ENCODE data around the gene ITPRIPL1. TPM values are rescaled to one million over a fixed set of nuclear protein-coding genes. Genes with fewer than 3 reads are reported as not detected.

ITPRIPL1 gene
- total RNA-seq, 4 donors from 2014 or later: 0.27 to 1.0 (median 0.89) TPM; not detected in 1

GRCh38 chr2:96320728-96321622 lies 4.1 kb upstream of the ITPRIPL1 start:
- Histone ChIP-seq H3K36me3 (no peaks in the 10 kb centered on the region), H3K4me3 (peak overlapping the region; percentile 32 to 60), H3K9me3 (no peaks in the 10 kb centered on the region), H3K4me1 (peaks cover 0 to 33% (median 2%) of the 10 kb centered on the region in 3 donors), H3K27me3 (peaks cover 95% of the 10 kb centered on the region), H3K27ac (peak overlapping the region in 3 of 4 donors; percentile 27 to 67 (median 51))
- WGBS, 2 donors (ENCODE audit: low coverage in 1 of 2): 10 to 23% methylated on average over 7 to 18 of the region's 41 CpGs
- TF ChIP-seq EP300 (IDR thresholded peaks at IDR 0.05) (no peak), CTCF (IDR thresholded peaks at IDR 0.05) (no peak), POLR2AphosphoS5 (IDR thresholded peaks at IDR 0.05) (no peak), POLR2A (IDR thresholded peaks at IDR 0.05) (no peak)
- peak; percentile 47 for ATAC-seq

- no peak for TF ChIP-seq POLR2A (IDR thresholded peaks at IDR 0.05)
- no peak for TF ChIP-seq CTCF (IDR thresholded peaks at IDR 0.05)
- TF ChIP-seq POLR2AphosphoS5 (IDR thresholded peaks at IDR 0.05): no peak
- H3K4me3 ChIP-seq: no peak overlapping the region
- 87 to 100% methylated on average over 1 of the region's 1 CpG for WGBS, 2 donors (ENCODE audit: low coverage in 1 of 2)
- H3K4me1 ChIP-seq: peaks cover 0 to 34% (median 2%) of the 10 kb centered on the region in 3 donors
- no peaks in the 10 kb centered on the region for H3K36me3 ChIP-seq
- peaks cover 85% of the 10 kb centered on the region for H3K27me3 ChIP-seq
- no peak overlapping the region for H3K27ac ChIP-seq
- no peak for ATAC-seq
- H3K9me3 ChIP-seq: no peaks in the 10 kb centered on the region
Measured at GRCh38 chr2:96323849-96324248, 1.3 kb upstream of the ITPRIPL1 start.

- H3K27ac ChIP-seq: peak overlapping the region in 2 of 4 donors; percentile 35 to 65
- no peaks in the 10 kb centered on the region for H3K36me3 ChIP-seq
- peaks cover 0 to 34% (median 2%) of the 10 kb centered on the region in 3 donors for H3K4me1 ChIP-seq
- TF ChIP-seq POLR2AphosphoS5 (IDR thresholded peaks at IDR 0.05) (no peak), EP300 (IDR thresholded peaks at IDR 0.05) (no peak), POLR2A (IDR thresholded peaks at IDR 0.05) (no peak)
- H3K27me3 ChIP-seq: peaks cover 77% of the 10 kb centered on the region
- 30 to 43% methylated on average over 2 of the region's 6 CpGs for WGBS, 2 donors (ENCODE audit: low coverage in 1 of 2)
- H3K4me3 ChIP-seq: peak overlapping the region in 1 of 2 donors; percentile 57
- H3K9me3 ChIP-seq: no peaks in the 10 kb centered on the region
- ATAC-seq: no peak
Measured at GRCh38 chr2:96324721-96325040, 436 bp upstream of the ITPRIPL1 start.

- Histone ChIP-seq H3K27me3 (peaks cover 65% of the 10 kb centered on the region), H3K9me3 (no peaks in the 10 kb centered on the region), H3K36me3 (no peaks in the 10 kb centered on the region), H3K4me3 (peak overlapping the region in 1 of 2 donors; percentile 57), H3K4me1 (peaks cover 0 to 31% (median 2%) of the 10 kb centered on the region in 3 donors), H3K27ac (peak overlapping the region in 2 of 4 donors; percentile 12 to 65)
- TF ChIP-seq POLR2A (IDR thresholded peaks at IDR 0.05) (no peak), POLR2AphosphoS5 (IDR thresholded peaks at IDR 0.05) (no peak), EP300 (IDR thresholded peaks at IDR 0.05) (no peak), CTCF (IDR thresholded peaks at IDR 0.05) (no peak)
- ATAC-seq: no peak
- 41% methylated on average over 3 of the region's 8 CpGs; no CpG with 5 or more reads in 1 of the 2 donors for WGBS, 2 donors (ENCODE audit: low coverage in 1 of 2)
Measured at GRCh38 chr2:96325884-96326255, 753 bp downstream of the ITPRIPL1 start.

GRCh38 chr2:96326564-96326963 lies 1.4 kb downstream of the ITPRIPL1 start:
- H3K4me3 ChIP-seq: no peak overlapping the region
- H3K9me3 ChIP-seq: no peaks in the 10 kb centered on the region
- H3K27ac ChIP-seq: no peak overlapping the region
- H3K4me1 ChIP-seq: peaks cover 0 to 24% (median 0%) of the 10 kb centered on the region in 3 donors
- ATAC-seq: no peak
- H3K27me3 ChIP-seq: peaks cover 58% of the 10 kb centered on the region
- 84 to 100% methylated on average over 2 of the region's 8 CpGs for WGBS, 2 donors (ENCODE audit: low coverage in 1 of 2)
- no peaks in the 10 kb centered on the region for H3K36me3 ChIP-seq
- TF ChIP-seq CTCF (IDR thresholded peaks at IDR 0.05): no peak
- no peak for TF ChIP-seq POLR2AphosphoS5 (IDR thresholded peaks at IDR 0.05)

Measured in gastroesophageal sphincter (tissue), 4 donors.